Neural crest cell (in vitro differentiated cells): ENCODE measurements around the gene SPOCK2. TPM values are rescaled to one million over a fixed set of nuclear protein-coding genes. Genes with fewer than 3 reads are reported as not detected.

Experiments
- DNase-seq: peaks from one replicate; pipeline ENCODE4 v3.0.0; 2021; ENCODE audit warnings: low read depth, mixed read lengths, low spot score
- H3K27ac Mint-ChIP-seq: one replicate; pipeline ENCODE4 v1.8.0; 2021; ENCODE audit warnings: mild to moderate bottlenecking, mixed read lengths; ENCODE audit not compliant: unreplicated experiment
- H3K27me3 Mint-ChIP-seq: 2 replicates; pipeline ENCODE4 v1.8.0; 2021; ENCODE audit warnings: low read depth, mild to moderate bottlenecking, mixed read lengths
- H3K36me3 Mint-ChIP-seq: 2 replicates; pipeline ENCODE4 v1.8.0; 2021; ENCODE audit warnings: low read depth, mild to moderate bottlenecking, mixed read lengths
- H3K4me1 Mint-ChIP-seq: 2 replicates; pipeline ENCODE4 v1.8.0; 2021; ENCODE audit warnings: mixed read lengths
- H3K4me3 Mint-ChIP-seq: one replicate; pipeline ENCODE4 v1.8.0; 2021; ENCODE audit warnings: mild to moderate bottlenecking, mixed read lengths
- H3K9me3 Mint-ChIP-seq: 2 replicates; pipeline ENCODE4 v1.8.0; 2021; ENCODE audit warnings: mixed read lengths
- CTCF ChIP-seq: fragments of 200-600 bp; sonication (generic); conservative IDR thresholded peaks from 2 replicates; pipeline ENCODE4 v1.5.0; 2021; ENCODE audit warnings: antibody characterized with exemption, mild to moderate bottlenecking
- total RNA-seq: library from RNA; stranded (reverse); gene quantifications from 2 replicates; pipeline ENCODE4 v1.2.1, GENCODE V29; 2021

SPOCK2 gene
- total RNA-seq, 1 donor from 2014 or later: 1.4 TPM

- TF ChIP-seq CTCF: no peak
- Mint-ChIP-seq H3K4me1 (peaks cover 23% of the 10 kb centered on the region), H3K9me3 (peaks cover 3% of the 10 kb centered on the region), H3K27ac (no peak overlapping the region), H3K27me3 (no peaks in the 10 kb centered on the region), H3K36me3 (no peaks in the 10 kb centered on the region), H3K4me3 (no peak overlapping the region)
- no peak for DNase-seq
Measured at GRCh38 chr10:72072046-72072445, 16.3 kb downstream of the SPOCK2 start.

DNA sequence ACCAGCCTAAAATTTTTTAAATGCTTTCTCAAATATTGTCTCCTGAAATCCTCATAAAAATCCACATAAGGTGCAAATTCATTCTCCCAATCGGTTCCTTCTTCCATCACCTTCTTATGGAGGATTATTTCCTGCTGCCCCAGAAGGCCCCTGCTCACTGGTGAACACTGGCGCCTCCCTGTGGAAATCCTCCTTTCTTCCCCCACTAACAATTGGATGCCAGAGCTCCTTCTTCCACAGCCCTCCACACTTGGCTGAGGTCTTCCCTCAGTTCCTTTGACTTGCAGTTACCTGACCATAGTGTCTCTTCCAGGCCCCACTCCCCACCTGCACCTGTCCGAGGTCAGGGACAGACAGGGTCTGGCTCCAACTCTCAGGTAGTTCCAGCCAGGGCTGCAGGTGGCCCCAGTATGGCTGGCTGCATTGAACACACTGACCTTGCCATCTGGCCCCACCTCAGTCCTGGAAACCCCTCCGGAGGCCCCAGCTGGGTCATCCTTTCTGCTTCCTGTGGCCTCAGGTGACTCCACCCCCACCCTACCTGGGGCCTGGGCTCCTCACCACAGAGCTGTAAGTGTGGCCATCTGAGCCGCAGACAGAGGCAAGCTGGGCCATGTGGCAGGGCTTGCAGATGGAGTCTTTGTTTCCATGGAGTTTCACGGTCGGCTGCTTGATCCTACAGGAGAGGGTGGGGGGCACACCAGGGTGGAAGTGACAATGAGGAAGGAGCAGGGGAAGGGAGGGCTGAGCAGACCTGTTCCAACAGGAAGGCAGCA lies 18.4 kb downstream of the SPOCK2 start:
- no peak for DNase-seq
- peak overlapping the region; percentile 92 for H3K27ac Mint-ChIP-seq
- no peaks in the 10 kb centered on the region for H3K36me3 Mint-ChIP-seq
- peak; percentile 34 for TF ChIP-seq CTCF
- no peaks in the 10 kb centered on the region for H3K27me3 Mint-ChIP-seq
- H3K9me3 Mint-ChIP-seq: peaks cover 3% of the 10 kb centered on the region
- no peak overlapping the region for H3K4me3 Mint-ChIP-seq
- H3K4me1 Mint-ChIP-seq: peaks cover 23% of the 10 kb centered on the region

GRCh38 chr10:72068901-72069446 lies 19.4 kb downstream of the SPOCK2 start:
- peaks cover 3% of the 10 kb centered on the region for H3K9me3 Mint-ChIP-seq
- no peaks in the 10 kb centered on the region for H3K36me3 Mint-ChIP-seq
- peak overlapping the region; percentile 93 for H3K27ac Mint-ChIP-seq
- no peak for DNase-seq
- no peaks in the 10 kb centered on the region for H3K27me3 Mint-ChIP-seq
- no peak for TF ChIP-seq CTCF
- peaks cover 23% of the 10 kb centered on the region for H3K4me1 Mint-ChIP-seq
- H3K4me3 Mint-ChIP-seq: peak overlapping the region; percentile 53

- peaks cover 23% of the 10 kb centered on the region for H3K4me1 Mint-ChIP-seq
- H3K9me3 Mint-ChIP-seq: peaks cover 3% of the 10 kb centered on the region
- H3K4me3 Mint-ChIP-seq: peak overlapping the region; percentile 53
- no peaks in the 10 kb centered on the region for H3K27me3 Mint-ChIP-seq
- no peak for TF ChIP-seq CTCF
- H3K27ac Mint-ChIP-seq: peak overlapping the region; percentile 93
- no peaks in the 10 kb centered on the region for H3K36me3 Mint-ChIP-seq
- no peak for DNase-seq
Measured at GRCh38 chr10:72068126-72068765, 20.1 kb downstream of the SPOCK2 start.

DNA sequence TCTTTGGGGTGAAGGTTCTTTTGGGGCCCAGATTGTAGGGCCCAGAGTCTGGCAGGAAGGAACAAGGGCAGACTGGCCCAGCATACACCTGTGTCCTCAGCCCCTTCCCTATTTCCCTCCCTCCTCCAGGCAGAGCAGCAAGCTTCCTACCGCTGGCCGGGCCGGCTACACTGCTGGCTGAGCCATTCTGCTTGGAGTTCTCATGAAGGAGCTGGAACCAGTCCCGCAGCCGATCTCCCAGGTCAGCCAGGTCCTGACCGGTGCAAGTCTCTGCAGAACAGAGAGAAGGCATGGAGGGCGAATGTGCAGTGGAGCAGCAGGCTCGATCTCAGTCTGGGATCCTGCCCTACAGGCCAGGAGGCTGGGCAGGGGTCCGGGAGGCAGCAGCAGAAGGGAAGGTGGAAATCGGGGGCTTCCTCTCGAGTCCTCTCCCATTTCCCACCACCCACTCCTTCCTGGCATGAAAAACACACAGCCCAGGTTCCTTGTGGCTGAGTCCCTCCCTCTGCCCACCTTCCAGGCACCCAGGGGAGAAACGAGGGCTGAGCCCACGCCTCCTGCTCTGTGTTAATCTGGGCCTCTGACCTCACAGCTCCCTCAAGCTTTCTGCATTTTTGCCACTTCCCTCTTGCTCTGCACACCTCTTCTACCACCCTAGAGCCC lies 20.8 kb downstream of the SPOCK2 start:
- DNase-seq: no peak
- Mint-ChIP-seq H3K9me3 (peaks cover 3% of the 10 kb centered on the region), H3K4me3 (no peak overlapping the region), H3K27me3 (no peaks in the 10 kb centered on the region), H3K27ac (no peak overlapping the region), H3K4me1 (peaks cover 23% of the 10 kb centered on the region), H3K36me3 (no peaks in the 10 kb centered on the region)
- TF ChIP-seq CTCF: no peak
